ENCODE results near the gene TEX11. TPM values are rescaled to one million over a fixed set of nuclear protein-coding genes. Genes with fewer than 3 reads are reported as not detected.

TEX11 gene
- total RNA-seq (not detected), polyA plus RNA-seq (1 to 10 TPM in 2 of 3 donors, under 1 TPM in 1; 0.79 to 2.4 (median 2.3) TPM)

- H3K4me1 ChIP-seq = no peaks in the 10 kb centered on the region
- no peak within 1 kb of the TSS for H3K27ac ChIP-seq
- H3K4me3 ChIP-seq = no peak within 1 kb of the TSS
- intact Hi-C loops (cut with DNase I) = no loop called here
- WGBS, 2 donors = 92 to 95% methylated on average over 14 of the region's 14 CpGs
- H3K27me3 ChIP-seq = no peaks in the 10 kb centered on the region
- no peaks in the 10 kb centered on the region for H3K9me3 ChIP-seq
- DNase-seq = no peak
- TF ChIP-seq CTCF (IDR thresholded peaks at IDR 0.05) (no peak), EP300 (IDR thresholded peaks at IDR 0.05) (no peak), POLR2A (IDR thresholded peaks at IDR 0.05) (no peak), POLR2AphosphoS5 (IDR thresholded peaks at IDR 0.05) (no peak)
- H3K36me3 ChIP-seq = no peaks in the 10 kb centered on the region
These were observed at the start of gene TEX11 for GRCh38 chrX:70908541-70908940. Gene TEX11, minus strand, starts transcription at chrX:70908711. Its CDS starts 922 bp downstream, at chrX:70907789.

GRCh38 chrX:70954871-70955270 is 46.4 kb upstream of the TEX11 start:
- intact Hi-C loops (cut with DNase I) = no loop called here
- Histone ChIP-seq H3K27ac (no peak overlapping the region), H3K4me1 (no peaks in the 10 kb centered on the region), H3K4me3 (no peak overlapping the region), H3K9me3 (no peaks in the 10 kb centered on the region), H3K36me3 (no peaks in the 10 kb centered on the region), H3K27me3 (no peaks in the 10 kb centered on the region)
- no peak for DNase-seq
- TF ChIP-seq POLR2A (IDR thresholded peaks at IDR 0.05) = no peak
- TF ChIP-seq POLR2AphosphoS5 (IDR thresholded peaks at IDR 0.05) = no peak
- TF ChIP-seq EP300 (IDR thresholded peaks at IDR 0.05) = no peak
- no peak for TF ChIP-seq CTCF (IDR thresholded peaks at IDR 0.05)
- 92 to 94% methylated on average over 3 of the region's 3 CpGs for WGBS, 2 donors

GRCh38 chrX:70924294-70924911 is 15.9 kb upstream of the TEX11 start:
- intact Hi-C loops (cut with DNase I) = no loop called here
- H3K36me3 ChIP-seq = no peaks in the 10 kb centered on the region
- no peaks in the 10 kb centered on the region for H3K4me1 ChIP-seq
- no peaks in the 10 kb centered on the region for H3K27me3 ChIP-seq
- TF ChIP-seq POLR2A (IDR thresholded peaks at IDR 0.05) = no peak
- no peak for TF ChIP-seq EP300 (IDR thresholded peaks at IDR 0.05)
- TF ChIP-seq POLR2AphosphoS5 (IDR thresholded peaks at IDR 0.05) = no peak
- TF ChIP-seq CTCF (IDR thresholded peaks at IDR 0.05) = no peak
- WGBS, 2 donors = 81 to 86% methylated on average over 6 of the region's 6 CpGs
- no peak for DNase-seq
- no peak overlapping the region for H3K4me3 ChIP-seq
- H3K27ac ChIP-seq = no peak overlapping the region
- no peaks in the 10 kb centered on the region for H3K9me3 ChIP-seq

- no peaks in the 10 kb centered on the region for H3K27me3 ChIP-seq
- intact Hi-C loops (cut with DNase I) = no loop called here
- no peaks in the 10 kb centered on the region for H3K9me3 ChIP-seq
- WGBS, 2 donors = 6 to 40% methylated on average over 5 of the region's 5 CpGs
- H3K4me1 ChIP-seq = no peaks in the 10 kb centered on the region
- TF ChIP-seq POLR2AphosphoS5 (IDR thresholded peaks at IDR 0.05) = no peak
- TF ChIP-seq EP300 (IDR thresholded peaks at IDR 0.05) = no peak
- no peak for TF ChIP-seq POLR2A (IDR thresholded peaks at IDR 0.05)
- TF ChIP-seq CTCF (IDR thresholded peaks at IDR 0.05) = no peak
- H3K27ac ChIP-seq = no peak overlapping the region
- no peak overlapping the region for H3K4me3 ChIP-seq
- no peak for DNase-seq
- no peaks in the 10 kb centered on the region for H3K36me3 ChIP-seq
These were observed 14.4 kb upstream of the TEX11 start for GRCh38 chrX:70922774-70923473.
